ENCODE results near the gene RNF213.

RNF213 gene

GRCh38 chr17:80431246-80432195, 170.9 kb downstream of the RNF213 start:
- no peaks in the 10 kb centered on the region for H3K27me3 ChIP-seq (ENCODE audit: insufficient read depth, low read length)
- no peak overlapping the region for H3K23ac ChIP-seq (ENCODE audit: low read length)
- no peak overlapping the region for H4K8ac ChIP-seq (ENCODE audit: low read depth, low read length)
- no peak overlapping the region for H3K4me2 ChIP-seq (ENCODE audit: low read length)
- H3K36me3 ChIP-seq (ENCODE audit: control insufficient read depth in 1 of 2, insufficient read depth in 2 of 2, low read length in 2 of 2): peaks cover 0 to 4% of the 10 kb centered on the region in 2 experiments
- no peak overlapping the region for H3K18ac ChIP-seq (ENCODE audit: low read length)
- no CpG with 5 or more reads among the region's 29 CpGs for WGBS (ENCODE audit: extremely low coverage, insufficient coverage, insufficient read length)
- H2BK12ac ChIP-seq (ENCODE audit: low read length): no peak overlapping the region
- no peaks in the 10 kb centered on the region for H3K79me2 ChIP-seq (ENCODE audit: control insufficient read depth, insufficient read depth, low read length, poor library complexity)
- no peaks in the 10 kb centered on the region for H3K9me3 ChIP-seq (ENCODE audit: insufficient read depth, low read depth, low read length)
- H3K79me1 ChIP-seq (ENCODE audit: low read length): no peaks in the 10 kb centered on the region
- DNase-seq: no peak
- H3K27ac ChIP-seq (ENCODE audit: low read depth, low read length): no peak overlapping the region
- H2BK5ac ChIP-seq (ENCODE audit: low read depth, low read length, poor library complexity): no peak overlapping the region
- no peak overlapping the region for H4K12ac ChIP-seq (ENCODE audit: low read depth, low read length)
- no peak overlapping the region for H3K4me3 ChIP-seq (ENCODE audit: low read depth, low read length)
- no peak overlapping the region for H4K91ac ChIP-seq (ENCODE audit: low read depth, low read length)
- H3K4ac ChIP-seq (ENCODE audit: low read depth, low read length): no peak overlapping the region
- H2AFZ ChIP-seq (ENCODE audit: insufficient read depth, low read length, poor library complexity): no peak overlapping the region
- H2BK120ac ChIP-seq (ENCODE audit: insufficient read depth, low read length, poor library complexity): no peak overlapping the region
- no peak overlapping the region for H2AK5ac ChIP-seq (ENCODE audit: low read length)
- H3K14ac ChIP-seq (ENCODE audit: low read length): no peak overlapping the region
- peaks cover 2 to 3% of the 10 kb centered on the region in 2 experiments for H3K4me1 ChIP-seq (ENCODE audit: control insufficient read depth in 1 of 2, insufficient read depth in 2 of 2, low read length in 2 of 2)
- no peak overlapping the region for H3K9ac ChIP-seq (ENCODE audit: low read length)

DNA sequence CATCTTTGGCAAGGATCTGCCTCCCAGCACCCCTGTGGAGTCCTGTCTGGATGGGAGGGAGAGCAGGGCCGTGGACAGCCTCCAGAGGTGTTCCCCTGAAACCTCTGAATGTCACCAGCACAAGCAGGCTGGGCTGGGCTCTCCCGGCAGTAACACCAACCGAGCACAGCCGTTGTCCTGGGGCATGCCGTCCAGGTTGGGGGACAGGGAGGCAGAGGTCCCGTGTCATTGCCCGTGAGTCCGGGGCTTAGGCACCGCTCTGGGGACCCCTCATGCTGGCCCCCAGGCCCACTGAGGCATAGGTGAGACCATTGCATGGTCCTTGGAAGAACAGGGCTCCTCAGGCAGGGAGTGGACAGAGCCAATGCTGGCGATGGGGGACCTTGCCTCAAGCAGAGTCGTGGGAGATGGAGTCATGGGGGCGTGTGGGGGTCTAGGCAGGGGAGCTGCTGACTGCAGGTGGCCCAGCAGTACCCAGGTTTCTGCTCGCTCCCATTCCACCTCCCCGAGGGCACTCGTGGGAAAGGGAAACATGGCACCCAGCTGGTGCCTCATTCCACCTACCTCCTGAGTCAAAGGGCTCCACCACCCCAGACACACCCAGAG, 171.8 kb downstream of the RNF213 start:
- H3K9ac ChIP-seq (ENCODE audit: low read length): no peak overlapping the region
- H3K79me1 ChIP-seq (ENCODE audit: low read length): no peaks in the 10 kb centered on the region
- H3K4ac ChIP-seq (ENCODE audit: low read depth, low read length): no peak overlapping the region
- no peak overlapping the region for H4K91ac ChIP-seq (ENCODE audit: low read depth, low read length)
- no CpG with 5 or more reads among the region's 15 CpGs for WGBS (ENCODE audit: extremely low coverage, insufficient coverage, insufficient read length)
- DNase-seq: no peak
- no peaks in the 10 kb centered on the region for H3K9me3 ChIP-seq (ENCODE audit: insufficient read depth, low read depth, low read length)
- no peak overlapping the region for H2BK12ac ChIP-seq (ENCODE audit: low read length)
- H2AK5ac ChIP-seq (ENCODE audit: low read length): no peak overlapping the region
- no peaks in the 10 kb centered on the region for H3K27me3 ChIP-seq (ENCODE audit: insufficient read depth, low read length)
- H4K12ac ChIP-seq (ENCODE audit: low read depth, low read length): no peak overlapping the region
- no peak overlapping the region for H3K14ac ChIP-seq (ENCODE audit: low read length)
- no peak overlapping the region for H2BK120ac ChIP-seq (ENCODE audit: insufficient read depth, low read length, poor library complexity)
- H3K36me3 ChIP-seq (ENCODE audit: control insufficient read depth in 1 of 2, insufficient read depth in 2 of 2, low read length in 2 of 2): peaks cover 0 to 4% of the 10 kb centered on the region in 2 experiments
- H3K23ac ChIP-seq (ENCODE audit: low read length): no peak overlapping the region
- no peak overlapping the region for H3K4me2 ChIP-seq (ENCODE audit: low read length)
- H3K79me2 ChIP-seq (ENCODE audit: control insufficient read depth, insufficient read depth, low read length, poor library complexity): no peaks in the 10 kb centered on the region
- H3K4me1 ChIP-seq (ENCODE audit: control insufficient read depth in 1 of 2, insufficient read depth in 2 of 2, low read length in 2 of 2): no peaks in the 10 kb centered on the region
- no peak overlapping the region for H2BK5ac ChIP-seq (ENCODE audit: low read depth, low read length, poor library complexity)
- no peak overlapping the region for H3K4me3 ChIP-seq (ENCODE audit: low read depth, low read length)
- H3K27ac ChIP-seq (ENCODE audit: low read depth, low read length): no peak overlapping the region
- H3K18ac ChIP-seq (ENCODE audit: low read length): no peak overlapping the region
- no peak overlapping the region for H2AFZ ChIP-seq (ENCODE audit: insufficient read depth, low read length, poor library complexity)
- no peak overlapping the region for H4K8ac ChIP-seq (ENCODE audit: low read depth, low read length)

GRCh38 chr17:80432961-80433550, 172.4 kb downstream of the RNF213 start:
- H3K79me2 ChIP-seq (ENCODE audit: control insufficient read depth, insufficient read depth, low read length, poor library complexity): no peaks in the 10 kb centered on the region
- no peak overlapping the region for H2BK12ac ChIP-seq (ENCODE audit: low read length)
- no peak overlapping the region for H4K91ac ChIP-seq (ENCODE audit: low read depth, low read length)
- no peak overlapping the region for H3K23ac ChIP-seq (ENCODE audit: low read length)
- H2AK5ac ChIP-seq (ENCODE audit: low read length): no peak overlapping the region
- no peak overlapping the region for H3K9ac ChIP-seq (ENCODE audit: low read length)
- no peaks in the 10 kb centered on the region for H3K9me3 ChIP-seq (ENCODE audit: insufficient read depth, low read depth, low read length)
- no peaks in the 10 kb centered on the region for H3K4me1 ChIP-seq (ENCODE audit: control insufficient read depth in 1 of 2, insufficient read depth in 2 of 2, low read length in 2 of 2)
- no peak overlapping the region for H4K12ac ChIP-seq (ENCODE audit: low read depth, low read length)
- WGBS (ENCODE audit: extremely low coverage, insufficient coverage, insufficient read length): no CpG with 5 or more reads among the region's 6 CpGs
- H3K36me3 ChIP-seq (ENCODE audit: control insufficient read depth in 1 of 2, insufficient read depth in 2 of 2, low read length in 2 of 2): peaks cover 0 to 4% of the 10 kb centered on the region in 2 experiments
- no peak overlapping the region for H3K4ac ChIP-seq (ENCODE audit: low read depth, low read length)
- no peak overlapping the region for H3K18ac ChIP-seq (ENCODE audit: low read length)
- no peak overlapping the region for H2BK5ac ChIP-seq (ENCODE audit: low read depth, low read length, poor library complexity)
- H3K14ac ChIP-seq (ENCODE audit: low read length): no peak overlapping the region
- H2BK120ac ChIP-seq (ENCODE audit: insufficient read depth, low read length, poor library complexity): no peak overlapping the region
- no peak overlapping the region for H4K8ac ChIP-seq (ENCODE audit: low read depth, low read length)
- H3K79me1 ChIP-seq (ENCODE audit: low read length): no peaks in the 10 kb centered on the region
- no peak overlapping the region for H2AFZ ChIP-seq (ENCODE audit: insufficient read depth, low read length, poor library complexity)
- H3K4me3 ChIP-seq (ENCODE audit: low read depth, low read length): no peak overlapping the region
- H3K27ac ChIP-seq (ENCODE audit: low read depth, low read length): no peak overlapping the region
- H3K27me3 ChIP-seq (ENCODE audit: insufficient read depth, low read length): no peaks in the 10 kb centered on the region
- no peak overlapping the region for H3K4me2 ChIP-seq (ENCODE audit: low read length)
- no peak for DNase-seq

DNA sequence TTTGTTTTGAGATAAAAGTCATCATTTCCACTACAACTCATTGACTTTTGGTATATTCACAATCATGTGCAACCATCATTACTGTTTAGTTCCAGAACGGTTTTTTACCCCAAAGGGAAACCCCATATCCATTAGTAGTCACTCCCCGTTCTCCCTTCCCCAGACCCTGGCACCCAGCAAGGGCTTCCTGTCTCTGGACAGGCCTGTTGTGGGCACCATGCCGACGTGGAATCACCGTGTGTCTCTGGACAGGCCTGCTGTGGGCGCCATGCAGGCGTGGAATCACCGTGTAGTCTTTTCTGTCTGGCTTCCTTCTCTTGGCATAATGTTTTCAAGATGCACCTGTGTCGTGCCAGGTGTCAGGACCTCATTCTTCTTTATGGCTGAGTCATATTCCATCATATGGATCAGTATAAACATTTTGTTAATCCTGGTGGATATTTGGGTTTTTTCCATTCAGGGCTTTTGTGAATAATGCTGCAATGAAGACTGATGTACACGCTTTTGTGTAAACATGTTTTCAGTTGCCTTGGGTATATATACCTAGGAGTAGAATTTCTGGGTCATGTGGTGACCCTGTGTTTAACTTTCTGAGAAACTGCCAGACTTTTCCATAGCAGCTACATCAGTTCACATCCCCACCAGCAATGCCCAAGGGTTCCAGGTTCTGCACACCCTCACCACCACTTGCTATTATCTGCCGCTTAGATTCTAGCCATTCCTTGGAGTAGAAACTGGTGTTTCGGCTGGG, 173.4 kb downstream of the RNF213 start:
- H2AFZ ChIP-seq (ENCODE audit: insufficient read depth, low read length, poor library complexity): no peak overlapping the region
- H3K9ac ChIP-seq (ENCODE audit: low read length): no peak overlapping the region
- no peak overlapping the region for H2AK5ac ChIP-seq (ENCODE audit: low read length)
- H4K8ac ChIP-seq (ENCODE audit: low read depth, low read length): no peak overlapping the region
- H3K79me1 ChIP-seq (ENCODE audit: low read length): no peaks in the 10 kb centered on the region
- no peaks in the 10 kb centered on the region for H3K9me3 ChIP-seq (ENCODE audit: insufficient read depth, low read depth, low read length)
- no peaks in the 10 kb centered on the region for H3K79me2 ChIP-seq (ENCODE audit: control insufficient read depth, insufficient read depth, low read length, poor library complexity)
- H3K4me3 ChIP-seq (ENCODE audit: low read depth, low read length): no peak overlapping the region
- no peaks in the 10 kb centered on the region for H3K27me3 ChIP-seq (ENCODE audit: insufficient read depth, low read length)
- H3K4me1 ChIP-seq (ENCODE audit: control insufficient read depth in 1 of 2, insufficient read depth in 2 of 2, low read length in 2 of 2): no peaks in the 10 kb centered on the region
- H3K4ac ChIP-seq (ENCODE audit: low read depth, low read length): no peak overlapping the region
- no CpG with 5 or more reads among the region's 12 CpGs for WGBS (ENCODE audit: extremely low coverage, insufficient coverage, insufficient read length)
- no peak overlapping the region for H2BK5ac ChIP-seq (ENCODE audit: low read depth, low read length, poor library complexity)
- H2BK12ac ChIP-seq (ENCODE audit: low read length): no peak overlapping the region
- H2BK120ac ChIP-seq (ENCODE audit: insufficient read depth, low read length, poor library complexity): no peak overlapping the region
- no peak overlapping the region for H3K23ac ChIP-seq (ENCODE audit: low read length)
- DNase-seq: no peak
- no peak overlapping the region for H4K91ac ChIP-seq (ENCODE audit: low read depth, low read length)
- no peak overlapping the region for H4K12ac ChIP-seq (ENCODE audit: low read depth, low read length)
- no peaks in the 10 kb centered on the region for H3K36me3 ChIP-seq (ENCODE audit: control insufficient read depth in 1 of 2, insufficient read depth in 2 of 2, low read length in 2 of 2)
- no peak overlapping the region for H3K14ac ChIP-seq (ENCODE audit: low read length)
- no peak overlapping the region for H3K18ac ChIP-seq (ENCODE audit: low read length)
- no peak overlapping the region for H3K4me2 ChIP-seq (ENCODE audit: low read length)
- H3K27ac ChIP-seq (ENCODE audit: low read depth, low read length): no peak overlapping the region
